HepG2 (cell line): ENCODE data around the gene RUNDC1. TPM values are rescaled to one million over a fixed set of nuclear protein-coding genes. Genes with fewer than 3 reads are reported as not detected.

ENCODE experiments used
- ARNT2 ChIP-seq: sonication (generic); formaldehyde crosslinking; IDR thresholded peaks from 2 replicates; pipeline ENCODE4 v1.8.0; 2022; ENCODE audit warnings: mild to moderate bottlenecking, low read depth, missing genetic modification reagents, moderate library complexity
- DNMT1 ChIP-seq: sonication (generic); formaldehyde crosslinking; IDR thresholded peaks from 2 replicates; pipeline ENCODE4 v1.5.1; 2020; ENCODE audit warnings: mild to moderate bottlenecking, missing genetic modification reagents
- JUN ChIP-seq: sonication (generic); formaldehyde crosslinking; IDR thresholded peaks from 2 replicates; pipeline ENCODE4 v1.4.0; 2020; ENCODE audit warnings: mild to moderate bottlenecking, missing genetic modification reagents
- ZBTB4 ChIP-seq: sonication (generic); formaldehyde crosslinking; IDR thresholded peaks from 2 replicates; pipeline ENCODE4 v1.4.0; 2020; ENCODE audit warnings: missing genetic modification reagents, mild to moderate bottlenecking, borderline replicate concordance
- ZBTB7B ChIP-seq: sonication (generic); formaldehyde crosslinking; IDR thresholded peaks from 2 replicates; pipeline ENCODE4 v1.4.0; 2020; ENCODE audit warnings: missing genetic modification reagents
- ZKSCAN1 ChIP-seq: fragments of 150-350 bp; IDR thresholded peaks from 2 replicates; pipeline ENCODE4 v1.6.1; 2014; ENCODE audit warnings: low read length
- ZNF253 ChIP-seq: sonication (generic); formaldehyde crosslinking; IDR thresholded peaks from 2 replicates; pipeline ENCODE4 v1.8.0; 2022; ENCODE audit warnings: mild to moderate bottlenecking, missing genetic modification reagents, borderline replicate concordance
- ZNF276 ChIP-seq: sonication (generic); formaldehyde crosslinking; IDR thresholded peaks from 2 replicates; pipeline ENCODE4 v1.4.0; 2020; ENCODE audit warnings: mild to moderate bottlenecking, low read depth, missing genetic modification reagents
- ZNF329 ChIP-seq: sonication (generic); formaldehyde crosslinking; IDR thresholded peaks from 2 replicates; pipeline ENCODE4 v1.9.0; 2021; ENCODE audit warnings: low read depth, mild to moderate bottlenecking, missing genetic modification reagents
- ZNF337 ChIP-seq: sonication (generic); formaldehyde crosslinking; IDR thresholded peaks from 2 replicates; pipeline ENCODE4 v1.5.1; 2020; ENCODE audit warnings: missing genetic modification reagents, low read depth, mild to moderate bottlenecking, borderline replicate concordance
- ZNF496 ChIP-seq: sonication (generic); formaldehyde crosslinking; IDR thresholded peaks from 2 replicates; pipeline ENCODE4 v1.8.1; 2023; ENCODE audit warnings: mild to moderate bottlenecking, moderate library complexity, missing genetic modification reagents; ENCODE audit not compliant: insufficient replicate concordance
- ZNF577 ChIP-seq: sonication (generic); formaldehyde crosslinking; IDR thresholded peaks from 2 replicates; pipeline ENCODE4 v1.4.0; 2020; ENCODE audit warnings: mild to moderate bottlenecking, low read depth, missing genetic modification reagents, borderline replicate concordance
- ZNF619 ChIP-seq: sonication (generic); formaldehyde crosslinking; IDR thresholded peaks from 2 replicates; pipeline ENCODE4 v1.4.0; 2020; ENCODE audit warnings: mild to moderate bottlenecking, missing genetic modification reagents
- ZNF761 ChIP-seq: sonication (generic); formaldehyde crosslinking; conservative IDR thresholded peaks from 2 replicates; pipeline ENCODE4 v1.4.0; 2020; ENCODE audit warnings: mild to moderate bottlenecking, missing genetic modification reagents
- ZNF775 ChIP-seq: sonication (generic); formaldehyde crosslinking; IDR thresholded peaks from 2 replicates; pipeline ENCODE4 v1.4.0; 2020; ENCODE audit warnings: missing genetic modification reagents, mild to moderate bottlenecking, moderate library complexity, borderline replicate concordance
- ZSCAN31 ChIP-seq: sonication (generic); formaldehyde crosslinking; IDR thresholded peaks from 2 replicates; pipeline ENCODE4 v1.5.0; 2020; ENCODE audit warnings: low read depth, mild to moderate bottlenecking, missing genetic modification reagents
- polyA plus RNA-seq, 8 experiments: library from polyadenylated mRNA; depleted of rRNA in 3 of 8; stranded (reverse) in 7 of 8; unstranded in 1 of 8; fragments of >200 nt; fragmentation: Illumina TruSeq in 4 of 8; extraction: Trizol in 4 of 8; gene quantifications; 2 replicates each; pipeline versions ENCODE4 v1.2.1 to v1.2.3, GENCODE V29; 2011 to 2016; ENCODE audit warnings: low read depth in 4 of 8, missing spikeins in 1 of 8, mixed read lengths in 1 of 8; ENCODE audit not compliant: insufficient read depth in 1 of 8
- total RNA-seq, 5 experiments: library from RNA; depleted of rRNA; stranded (reverse); fragments of >200 nt; fragmentation: Illumina TruSeq; extraction: Trizol; gene quantifications; 2 replicates each; pipeline ENCODE4 v1.2.3, GENCODE V29; 2016; ENCODE audit warnings: low read depth in 1 of 5
- TF ChIP-seq, protein P1 (sequence below): sonication (generic); formaldehyde crosslinking; IDR thresholded peaks from 2 replicates; pipeline ENCODE4 v1.4.0; 2020; ENCODE audit warnings: mild to moderate bottlenecking, missing genetic modification reagents
- TF ChIP-seq, protein P2 (sequence below): sonication (generic); formaldehyde crosslinking; IDR thresholded peaks from 2 replicates; pipeline ENCODE4 v1.4.0; 2020; ENCODE audit warnings: mild to moderate bottlenecking, missing genetic modification reagents

RUNDC1 gene
- total and polyA plus RNA-seq, 2 of the 13 experiments (the other 11 are each of a cell fraction or from before 2014, with no cell fraction given) = 10.3 to 11.4 TPM

- TF ChIP-seq ZNF276 (CRISPR knock-in tag) = peak; percentile 90; the same call in 1 of the 2 replicates
- peak; percentile 78 for TF ChIP-seq ZNF775 (CRISPR knock-in tag)
- peak; percentile 98 for TF ChIP-seq ZSCAN31
- TF ChIP-seq, protein P1, sequence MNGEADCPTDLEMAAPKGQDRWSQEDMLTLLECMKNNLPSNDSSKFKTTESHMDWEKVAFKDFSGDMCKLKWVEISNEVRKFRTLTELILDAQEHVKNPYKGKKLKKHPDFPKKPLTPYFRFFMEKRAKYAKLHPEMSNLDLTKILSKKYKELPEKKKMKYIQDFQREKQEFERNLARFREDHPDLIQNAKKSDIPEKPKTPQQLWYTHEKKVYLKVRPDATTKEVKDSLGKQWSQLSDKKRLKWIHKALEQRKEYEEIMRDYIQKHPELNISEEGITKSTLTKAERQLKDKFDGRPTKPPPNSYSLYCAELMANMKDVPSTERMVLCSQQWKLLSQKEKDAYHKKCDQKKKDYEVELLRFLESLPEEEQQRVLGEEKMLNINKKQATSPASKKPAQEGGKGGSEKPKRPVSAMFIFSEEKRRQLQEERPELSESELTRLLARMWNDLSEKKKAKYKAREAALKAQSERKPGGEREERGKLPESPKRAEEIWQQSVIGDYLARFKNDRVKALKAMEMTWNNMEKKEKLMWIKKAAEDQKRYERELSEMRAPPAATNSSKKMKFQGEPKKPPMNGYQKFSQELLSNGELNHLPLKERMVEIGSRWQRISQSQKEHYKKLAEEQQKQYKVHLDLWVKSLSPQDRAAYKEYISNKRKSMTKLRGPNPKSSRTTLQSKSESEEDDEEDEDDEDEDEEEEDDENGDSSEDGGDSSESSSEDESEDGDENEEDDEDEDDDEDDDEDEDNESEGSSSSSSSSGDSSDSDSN = peak; percentile 85
- TF ChIP-seq ARNT2 (CRISPR knock-in tag) = peak; percentile 94; the same call in 1 of the 2 replicates
- peak; percentile 18; the same call in 1 of the 2 replicates for TF ChIP-seq ZNF619
- peak; percentile 92; the same call in 1 of the 2 replicates for TF ChIP-seq ZNF337
- TF ChIP-seq ZNF761 = peak; percentile 98; the same call in 1 of the 2 replicates
- TF ChIP-seq ZKSCAN1 = peak; percentile 95
- TF ChIP-seq ZNF329 = peak; percentile 91
- TF ChIP-seq JUN (CRISPR knock-in tag) = peak; percentile 94
- TF ChIP-seq, protein P2, sequence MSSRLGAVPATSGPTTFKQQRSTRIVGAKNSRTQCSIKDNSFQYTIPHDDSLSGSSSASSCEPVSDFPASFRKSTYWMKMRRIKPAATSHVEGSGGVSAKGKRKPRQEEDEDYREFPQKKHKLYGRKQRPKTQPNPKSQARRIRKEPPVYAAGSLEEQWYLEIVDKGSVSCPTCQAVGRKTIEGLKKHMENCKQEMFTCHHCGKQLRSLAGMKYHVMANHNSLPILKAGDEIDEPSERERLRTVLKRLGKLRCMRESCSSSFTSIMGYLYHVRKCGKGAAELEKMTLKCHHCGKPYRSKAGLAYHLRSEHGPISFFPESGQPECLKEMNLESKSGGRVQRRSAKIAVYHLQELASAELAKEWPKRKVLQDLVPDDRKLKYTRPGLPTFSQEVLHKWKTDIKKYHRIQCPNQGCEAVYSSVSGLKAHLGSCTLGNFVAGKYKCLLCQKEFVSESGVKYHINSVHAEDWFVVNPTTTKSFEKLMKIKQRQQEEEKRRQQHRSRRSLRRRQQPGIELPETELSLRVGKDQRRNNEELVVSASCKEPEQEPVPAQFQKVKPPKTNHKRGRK = no peak
- peak; percentile 62; the same call in 1 of the 2 replicates for TF ChIP-seq DNMT1
- no peak for TF ChIP-seq ZNF577 (CRISPR knock-in tag)
- peak; percentile 99; the same call in 1 of the 2 replicates for TF ChIP-seq ZBTB4 (CRISPR knock-in tag)
- TF ChIP-seq ZNF496 (CRISPR knock-in tag) = no peak
- TF ChIP-seq ZBTB7B (CRISPR knock-in tag) = peak; percentile 87
- TF ChIP-seq ZNF253 = peak; percentile 93; the same call in 1 of the 2 replicates
These were observed 17.9 kb downstream of the RUNDC1 start, which contains the start of gene RPL27 (continued) for GRCh38 chr17:42997984-42998938.
